ENCODE results near the gene RFX4.

The RFX4 gene

DNA sequence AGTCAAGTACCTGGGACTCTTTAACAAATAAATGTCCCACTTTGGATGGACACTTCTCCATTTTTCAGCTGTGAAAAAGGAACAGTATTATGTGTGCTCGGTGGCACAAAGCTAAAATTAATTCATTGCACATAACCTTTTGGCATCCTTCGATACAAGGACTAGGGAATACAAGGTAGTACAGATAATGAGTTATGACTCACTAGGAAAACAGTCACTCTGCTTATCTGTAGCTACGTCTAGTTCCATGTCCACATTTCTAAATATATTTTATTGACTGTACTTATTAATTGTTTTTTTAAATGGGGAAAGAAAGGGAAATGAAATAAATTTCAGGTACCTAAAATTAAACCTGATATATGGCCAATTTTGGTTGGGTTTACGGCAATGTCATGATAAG, 156.5 kb downstream of the RFX4 start:
- Mint-ChIP-seq H3K4me1 (no peaks in the 10 kb centered on the region), H3K4me3 (no peak overlapping the region), H3K36me3 (no peaks in the 10 kb centered on the region), H3K9me3 (no peaks in the 10 kb centered on the region), H3K27me3 (peaks cover 46% of the 10 kb centered on the region), H3K27ac (no peak overlapping the region)
- no peak for ATAC-seq

DNA sequence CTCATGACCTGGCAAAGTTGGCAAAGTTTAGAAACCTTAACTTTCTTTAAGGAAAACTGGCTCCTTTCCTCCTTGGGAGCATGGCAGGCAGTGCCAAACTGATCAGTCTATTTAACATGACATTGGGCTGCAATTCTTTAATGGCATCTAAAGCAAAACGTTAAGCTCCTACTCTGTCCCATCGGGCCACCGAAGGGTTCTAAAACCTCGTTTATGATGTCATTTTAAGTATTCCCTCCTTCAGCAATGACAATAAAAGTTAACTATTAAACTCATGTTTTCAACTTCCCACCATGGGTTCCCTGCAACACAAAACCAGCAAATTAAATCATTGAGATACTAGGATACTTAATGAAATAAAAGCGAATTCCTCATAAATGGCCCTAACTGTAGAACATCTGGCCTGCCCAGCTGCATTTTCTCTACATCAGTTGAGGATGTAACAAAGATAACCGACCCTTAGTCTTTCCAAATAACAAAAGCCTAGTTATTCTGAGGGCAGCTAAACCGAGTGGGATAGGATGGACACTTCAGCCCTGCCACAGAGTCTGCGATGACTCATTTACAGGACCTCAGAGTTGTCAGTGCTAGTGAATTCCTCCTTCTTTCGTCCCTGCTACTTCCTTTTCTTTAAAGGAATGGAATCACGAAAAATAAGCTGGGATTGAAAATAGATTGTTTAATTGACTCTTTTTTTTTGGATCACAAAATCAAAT, 157.2 kb downstream of the RFX4 start:
- no peak overlapping the region for H3K4me3 Mint-ChIP-seq

DNA sequence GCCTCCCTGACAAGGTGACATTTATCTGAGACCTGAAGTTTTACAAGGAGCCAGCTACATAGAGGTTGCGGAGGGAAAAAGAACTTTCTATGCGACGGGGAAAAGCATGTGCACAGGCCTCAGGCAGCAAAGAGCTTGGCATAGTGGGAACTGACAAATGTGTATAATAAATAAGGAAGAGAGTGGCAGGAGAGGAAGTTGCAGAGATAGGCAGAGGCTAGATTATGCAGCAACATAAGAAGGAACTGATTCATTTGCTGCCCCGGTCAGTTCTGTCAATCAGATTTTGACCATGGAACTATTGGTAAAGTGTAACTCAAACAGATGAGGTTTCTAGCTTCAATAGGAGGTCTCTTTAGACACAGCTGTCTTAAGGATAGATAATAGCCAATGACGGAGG, 158.0 kb downstream of the RFX4 start:
- Mint-ChIP-seq H3K4me1 (no peaks in the 10 kb centered on the region), H3K4me3 (no peak overlapping the region), H3K27me3 (peaks cover 34% of the 10 kb centered on the region), H3K27ac (no peak overlapping the region), H3K9me3 (no peaks in the 10 kb centered on the region), H3K36me3 (no peaks in the 10 kb centered on the region)
- no peak for ATAC-seq

More for the DNA sequence above, 157.2 kb downstream of the RFX4 start:
- no peaks in the 10 kb centered on the region for H3K9me3 Mint-ChIP-seq
- ATAC-seq = no peak
- no peaks in the 10 kb centered on the region for H3K36me3 Mint-ChIP-seq
- H3K27me3 Mint-ChIP-seq = peaks cover 42% of the 10 kb centered on the region
- H3K27ac Mint-ChIP-seq = no peak overlapping the region
- no peaks in the 10 kb centered on the region for H3K4me1 Mint-ChIP-seq

DNA sequence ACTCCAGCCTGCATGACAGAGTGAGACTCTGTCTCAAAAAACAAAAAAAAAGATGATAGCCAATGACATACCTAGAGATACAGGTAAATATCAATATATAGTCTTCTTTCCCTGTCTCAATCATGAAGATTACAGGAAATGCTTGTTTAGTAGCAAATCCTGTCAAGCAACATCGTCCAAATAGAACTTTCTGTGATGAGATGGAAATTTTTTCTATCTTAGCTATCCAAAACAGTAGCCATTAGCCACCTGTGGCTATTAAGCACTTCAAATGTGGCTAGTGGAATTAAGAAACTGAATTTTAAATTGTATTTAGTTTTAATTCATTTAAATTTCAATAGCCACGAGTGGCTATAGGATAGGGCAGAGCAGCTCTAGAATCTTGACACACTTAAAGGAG, 158.4 kb downstream of the RFX4 start:
- Mint-ChIP-seq H3K4me3 (no peak overlapping the region), H3K27me3 (peaks cover 30% of the 10 kb centered on the region), H3K4me1 (no peaks in the 10 kb centered on the region), H3K36me3 (no peaks in the 10 kb centered on the region), H3K27ac (no peak overlapping the region), H3K9me3 (no peaks in the 10 kb centered on the region)
- ATAC-seq = no peak

DNA sequence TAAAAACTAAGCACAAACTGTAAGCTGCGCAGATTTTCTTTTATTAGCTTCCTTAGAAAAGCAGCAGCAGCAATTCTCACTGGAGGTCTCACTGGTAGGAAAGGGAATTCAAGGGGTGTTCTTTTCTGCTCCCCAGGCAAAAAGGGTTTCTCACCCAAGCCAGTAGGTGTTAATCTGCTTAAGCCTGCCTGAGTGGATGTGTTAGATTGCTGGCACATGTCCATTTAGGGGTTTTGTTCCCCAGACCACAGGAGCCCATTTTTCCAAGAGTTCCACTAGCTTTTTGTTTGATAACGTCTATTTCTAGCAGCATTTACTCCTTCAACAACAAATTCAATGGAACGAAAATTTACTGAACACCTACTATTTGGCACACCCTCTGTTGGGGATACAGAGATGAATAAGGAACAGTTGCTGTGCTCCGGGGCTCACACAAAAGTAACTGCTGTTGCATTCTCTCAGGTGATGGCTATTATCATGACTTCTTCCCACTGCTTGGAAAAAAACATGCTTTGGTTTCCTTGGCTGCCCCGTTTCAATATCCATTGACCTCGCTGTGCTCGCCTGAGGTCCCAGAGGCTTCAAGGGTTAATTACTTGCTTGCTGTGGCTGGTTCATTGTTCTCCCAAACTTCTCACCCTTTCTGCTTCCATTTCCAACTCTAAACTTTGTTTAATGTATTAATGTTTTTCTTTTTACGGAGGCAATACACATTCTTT, 160.6 kb downstream of the RFX4 start:
- Mint-ChIP-seq H3K27me3 (peaks cover 29% of the 10 kb centered on the region), H3K9me3 (peaks cover 3% of the 10 kb centered on the region)
- no peak for ATAC-seq

DNA sequence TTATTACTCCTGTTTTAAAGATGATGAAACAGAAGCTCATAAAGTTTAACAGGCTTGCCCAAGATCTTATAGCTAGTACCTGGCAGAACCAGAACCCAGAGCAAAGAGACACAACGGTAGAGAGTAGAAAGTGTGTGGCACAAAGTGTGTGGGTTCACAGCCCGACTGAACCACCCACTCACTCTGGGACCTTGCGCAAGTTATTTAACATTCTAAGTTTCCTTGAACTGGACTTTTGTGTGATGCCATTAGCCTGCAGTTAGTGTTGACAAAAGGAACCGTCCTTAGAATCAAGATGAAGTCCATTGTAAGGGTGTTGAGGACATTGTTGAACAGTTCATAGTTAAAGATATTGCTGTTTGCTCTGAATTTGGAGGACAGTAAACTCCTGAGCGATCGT, 161.8 kb downstream of the RFX4 start:
- Mint-ChIP-seq H3K27me3 (peaks cover 29% of the 10 kb centered on the region), H3K4me1 (peaks cover 11% of the 10 kb centered on the region), H3K36me3 (no peaks in the 10 kb centered on the region), H3K9me3 (peaks cover 3% of the 10 kb centered on the region), H3K4me3 (no peak overlapping the region), H3K27ac (no peak overlapping the region)
- ATAC-seq = no peak

More for the DNA sequence above, 160.6 kb downstream of the RFX4 start:
- H3K36me3 Mint-ChIP-seq = no peaks in the 10 kb centered on the region
- no peak overlapping the region for H3K27ac Mint-ChIP-seq
- peaks cover 10% of the 10 kb centered on the region for H3K4me1 Mint-ChIP-seq
- H3K4me3 Mint-ChIP-seq = no peak overlapping the region

DNA sequence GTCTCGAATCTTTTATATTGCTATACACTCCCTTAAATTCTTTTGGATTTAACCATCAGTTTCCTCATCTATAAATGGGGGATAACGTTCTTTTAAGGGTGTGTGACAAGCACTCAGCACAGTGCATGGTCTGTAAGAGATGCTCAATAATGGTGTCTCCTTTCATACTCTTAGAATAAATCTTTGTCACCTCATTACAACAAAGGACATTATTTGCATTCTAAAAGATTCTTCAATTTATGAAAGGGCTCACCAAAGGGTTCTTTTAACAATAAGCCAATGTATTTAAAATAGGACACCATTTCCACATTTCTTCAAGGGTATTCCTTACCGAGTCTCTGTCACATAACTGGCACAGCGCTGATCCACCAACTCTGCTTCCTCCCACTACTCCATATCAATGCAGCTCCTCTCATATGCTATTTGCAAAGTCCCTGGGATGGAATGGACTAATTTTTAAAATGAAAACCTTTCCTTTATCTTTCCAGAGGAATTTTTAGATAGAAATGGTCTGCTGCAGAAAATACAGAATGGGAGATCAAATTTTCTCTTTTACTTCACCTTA, 162.5 kb downstream of the RFX4 start:
- Mint-ChIP-seq H3K36me3 (no peaks in the 10 kb centered on the region), H3K27ac (no peak overlapping the region), H3K4me1 (peaks cover 11% of the 10 kb centered on the region), H3K27me3 (peaks cover 29% of the 10 kb centered on the region), H3K4me3 (no peak overlapping the region), H3K9me3 (peaks cover 3% of the 10 kb centered on the region)
- ATAC-seq = no peak

DNA sequence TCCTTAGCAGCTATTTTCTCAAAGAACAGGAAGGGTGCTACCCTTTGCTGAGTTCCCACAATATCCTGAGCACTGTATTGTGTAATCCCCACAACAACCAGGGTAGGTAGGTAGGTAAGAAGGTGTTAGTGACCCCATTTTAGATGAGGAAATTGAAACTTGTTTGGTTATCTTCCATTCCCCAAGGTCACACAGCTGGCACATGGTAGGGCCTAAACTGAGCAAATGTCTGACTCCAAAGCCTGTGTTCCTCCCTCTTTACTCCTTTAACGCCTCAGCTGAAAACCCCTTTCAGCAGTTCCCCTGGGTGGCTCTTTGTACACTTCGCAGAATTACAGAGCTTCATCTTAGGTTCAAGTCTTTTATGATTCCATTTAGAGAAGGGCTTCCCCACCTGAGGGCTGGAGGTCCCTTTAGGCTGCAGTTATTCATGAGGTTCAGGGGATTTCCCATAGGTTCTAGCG, 165.2 kb downstream of the RFX4 start:
- Mint-ChIP-seq H3K27ac (peak overlapping the region; percentile 51), H3K4me1 (peaks cover 12% of the 10 kb centered on the region), H3K4me3 (no peak overlapping the region), H3K9me3 (peaks cover 7% of the 10 kb centered on the region), H3K27me3 (peaks cover 15% of the 10 kb centered on the region), H3K36me3 (no peaks in the 10 kb centered on the region)
- ATAC-seq = peak; percentile 62

DNA sequence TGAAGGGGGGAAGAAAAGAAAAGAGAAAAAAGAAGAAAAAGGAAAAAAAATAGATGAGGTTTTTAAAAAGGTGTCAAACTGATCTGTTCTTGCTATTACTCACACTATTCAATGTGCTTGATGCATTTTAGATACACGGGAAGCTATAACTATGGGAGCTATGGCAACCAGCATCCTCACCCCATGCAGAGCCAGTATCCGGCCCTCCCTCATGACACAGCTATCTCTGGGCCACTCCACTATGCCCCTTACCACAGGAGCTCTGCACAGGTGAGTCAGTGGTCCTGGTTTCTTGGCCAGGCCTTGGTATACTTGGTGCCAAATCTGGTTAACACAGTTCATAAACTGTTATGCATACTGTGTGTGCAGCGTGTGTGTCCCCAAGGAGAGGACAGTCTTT, 167.7 kb downstream of the RFX4 start:
- ATAC-seq = no peak
- H3K4me3 Mint-ChIP-seq = no peak overlapping the region
- no peaks in the 10 kb centered on the region for H3K36me3 Mint-ChIP-seq
- no peaks in the 10 kb centered on the region for H3K27me3 Mint-ChIP-seq
- no peak overlapping the region for H3K27ac Mint-ChIP-seq
- peaks cover 7% of the 10 kb centered on the region for H3K9me3 Mint-ChIP-seq
- H3K4me1 Mint-ChIP-seq = peaks cover 28% of the 10 kb centered on the region

DNA sequence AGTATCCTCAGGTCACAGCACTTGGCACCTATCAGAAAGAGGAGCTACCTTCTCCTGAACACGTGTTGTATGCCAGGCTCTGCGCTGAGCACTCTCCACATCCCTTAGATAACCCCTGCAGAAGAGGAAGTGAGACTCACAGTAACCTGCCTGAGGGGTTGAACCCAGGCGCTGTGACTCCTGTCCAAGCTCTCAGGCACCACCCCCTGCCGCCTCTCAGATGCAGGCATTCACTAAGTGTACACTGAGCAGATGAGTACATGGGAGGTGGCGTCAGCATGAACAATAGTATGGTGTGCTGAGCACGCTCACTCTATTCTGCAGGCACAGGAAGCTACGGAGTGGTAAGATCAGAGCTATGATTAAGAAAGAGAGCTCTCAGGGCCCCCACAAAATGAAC, 170.7 kb downstream of the RFX4 start:
- peak overlapping the region; percentile 2 for H3K4me3 Mint-ChIP-seq
- peak overlapping the region; percentile 12 for H3K27ac Mint-ChIP-seq
- ATAC-seq = peak; percentile 99
- peaks cover 4% of the 10 kb centered on the region for H3K9me3 Mint-ChIP-seq
- peaks cover 22% of the 10 kb centered on the region for H3K4me1 Mint-ChIP-seq
- H3K36me3 Mint-ChIP-seq = no peaks in the 10 kb centered on the region
- H3K27me3 Mint-ChIP-seq = no peaks in the 10 kb centered on the region

DNA sequence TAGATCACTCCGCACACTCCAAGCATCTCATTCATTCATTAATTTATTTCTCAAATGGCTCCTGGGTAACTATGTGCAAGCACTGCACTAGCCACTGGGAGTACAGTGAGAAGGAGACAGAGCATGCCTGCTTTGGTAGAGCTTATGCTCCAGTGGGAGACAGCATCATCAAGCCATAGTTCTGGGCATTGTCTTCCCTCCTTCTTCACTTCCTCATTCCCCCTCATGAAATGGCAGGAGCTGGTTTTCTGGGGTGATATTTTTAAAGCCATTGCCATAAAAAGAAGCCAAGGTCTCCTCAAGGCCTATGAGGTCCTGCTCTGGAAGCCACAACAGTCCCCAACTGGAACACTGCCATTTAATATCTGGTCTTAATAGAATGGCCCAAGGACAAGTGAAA, 171.5 kb downstream of the RFX4 start:
- peaks cover 4% of the 10 kb centered on the region for H3K9me3 Mint-ChIP-seq
- H3K4me3 Mint-ChIP-seq = no peak overlapping the region
- H3K27ac Mint-ChIP-seq = no peak overlapping the region

DNA sequence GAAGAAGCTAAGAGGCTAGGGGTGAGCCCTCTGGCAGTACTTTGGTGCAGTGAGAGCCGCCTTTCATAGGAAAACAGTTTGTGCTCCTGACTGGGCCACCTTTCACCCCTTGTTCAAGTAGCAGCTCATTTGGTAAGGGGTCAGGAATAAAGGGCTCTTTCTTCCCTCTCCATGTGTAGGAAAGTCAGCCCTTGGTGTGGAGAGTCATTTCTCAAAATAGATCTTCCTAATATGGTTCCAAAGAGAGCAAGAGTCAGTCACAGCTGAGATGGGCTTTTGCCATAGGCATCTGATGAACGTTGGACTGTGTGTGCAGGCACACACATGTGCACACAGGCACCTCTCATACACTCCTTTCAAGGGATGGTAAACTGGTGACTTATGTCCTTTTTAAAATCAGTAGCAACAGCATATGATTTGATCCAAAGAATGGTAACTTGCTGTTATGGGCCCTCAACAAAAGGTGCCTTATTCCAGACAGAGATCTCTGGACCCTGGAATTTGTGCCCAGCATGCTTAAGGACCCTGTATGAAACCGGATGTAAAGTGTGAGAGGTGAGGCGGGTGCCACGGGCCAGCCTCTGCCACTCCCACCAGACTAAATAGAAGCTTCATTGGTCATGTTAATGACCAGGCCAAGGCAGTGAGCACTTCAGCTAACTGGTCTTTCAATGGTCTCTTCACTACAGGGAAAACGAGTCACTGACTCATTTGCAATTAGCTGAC, 175.0 kb downstream of the RFX4 start:
- H3K4me1 Mint-ChIP-seq = peaks cover 51% of the 10 kb centered on the region
- no peak for ATAC-seq
- H3K27me3 Mint-ChIP-seq = no peaks in the 10 kb centered on the region
- H3K4me3 Mint-ChIP-seq = no peak overlapping the region
- H3K36me3 Mint-ChIP-seq = no peaks in the 10 kb centered on the region
- H3K27ac Mint-ChIP-seq = peak overlapping the region; percentile 93
- no peaks in the 10 kb centered on the region for H3K9me3 Mint-ChIP-seq

More for the DNA sequence above, 171.5 kb downstream of the RFX4 start:
- Mint-ChIP-seq H3K27me3 (no peaks in the 10 kb centered on the region), H3K4me1 (peaks cover 30% of the 10 kb centered on the region), H3K36me3 (no peaks in the 10 kb centered on the region)
- ATAC-seq = no peak

DNA sequence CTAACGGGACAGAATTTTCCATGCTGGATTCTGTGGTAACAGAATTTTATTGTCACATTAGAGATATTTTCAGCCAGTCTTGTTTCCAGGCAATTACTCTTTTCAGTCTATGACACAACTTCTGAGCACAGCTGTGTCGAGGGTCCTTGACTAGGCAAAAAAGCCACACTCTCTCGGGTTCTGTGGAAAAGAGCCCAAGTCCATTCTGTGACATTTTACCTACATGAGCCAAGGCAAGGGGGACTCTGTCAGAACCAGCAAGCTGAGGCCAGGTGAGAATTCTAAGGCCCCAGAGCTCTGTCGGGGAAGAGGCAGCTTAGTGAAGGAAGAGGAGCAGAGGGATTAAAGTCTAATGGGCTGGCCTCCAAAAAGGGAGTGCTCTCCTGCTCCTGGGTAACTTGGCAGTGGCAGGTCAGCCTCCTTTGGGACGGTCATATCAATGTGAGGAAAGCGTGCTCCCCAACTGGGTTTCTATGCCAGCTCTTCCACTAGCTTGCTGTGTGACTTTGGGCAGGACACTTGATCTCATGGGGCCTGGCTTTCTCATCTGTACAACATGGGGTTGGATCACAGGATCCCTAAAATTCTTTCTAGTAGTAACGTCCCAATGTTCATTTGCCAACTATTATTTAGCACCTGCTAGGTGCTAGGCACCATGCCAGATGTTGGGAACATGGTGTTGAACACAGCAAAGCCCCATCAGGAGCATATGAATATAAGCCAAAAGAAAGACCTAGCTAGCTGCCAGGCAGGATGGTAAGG, 175.7 kb downstream of the RFX4 start:
- Mint-ChIP-seq H3K4me1 (peaks cover 44% of the 10 kb centered on the region), H3K9me3 (no peaks in the 10 kb centered on the region), H3K27me3 (no peaks in the 10 kb centered on the region), H3K4me3 (no peak overlapping the region), H3K36me3 (no peaks in the 10 kb centered on the region), H3K27ac (peak overlapping the region; percentile 93)
- ATAC-seq = no peak

DNA sequence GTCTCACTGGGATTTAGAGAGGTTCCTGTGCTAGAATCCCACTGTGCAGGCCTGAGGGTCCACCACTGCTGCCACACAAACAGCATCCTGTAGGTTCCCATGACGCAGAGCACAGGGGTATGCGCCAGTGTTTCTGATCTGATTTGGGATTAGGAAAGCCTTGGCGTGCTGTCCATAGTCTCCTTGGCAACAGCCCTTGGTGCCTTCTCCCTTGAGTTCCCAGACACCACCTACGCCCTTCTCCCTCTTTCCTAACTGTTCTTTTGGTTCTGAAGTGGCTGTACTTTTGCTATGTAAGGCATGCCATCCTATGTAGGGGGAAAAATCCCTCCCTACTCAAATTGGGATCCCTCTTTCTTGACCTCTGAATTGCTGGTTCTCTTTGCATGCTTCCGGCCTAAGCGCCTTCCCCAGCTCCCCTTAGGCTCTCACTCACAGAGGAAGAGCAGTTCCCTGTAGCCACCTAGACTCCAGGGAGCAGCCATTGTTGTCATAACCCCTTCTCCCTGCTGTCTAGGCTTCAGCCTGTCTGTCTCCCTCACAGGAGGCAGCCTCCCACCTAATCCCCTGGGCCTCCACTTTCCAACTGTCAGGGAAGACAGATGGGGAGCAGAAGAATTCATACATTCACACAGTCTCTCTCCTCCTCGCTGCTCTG, 176.9 kb downstream of the RFX4 start:
- no peak for ATAC-seq
- Mint-ChIP-seq H3K4me3 (peak overlapping the region; percentile 75), H3K9me3 (no peaks in the 10 kb centered on the region), H3K27me3 (peaks cover 4% of the 10 kb centered on the region), H3K27ac (peak overlapping the region; percentile 93), H3K4me1 (peaks cover 34% of the 10 kb centered on the region), H3K36me3 (no peaks in the 10 kb centered on the region)
